GM18868 (cell line): ENCODE results near the gene DIP2C.
"Not testable (repeated sequence)": the region's sequence is repeated elsewhere in the genome, so short reads cannot be mapped to it uniquely, and the experiment has no call there.

Experiments
- ATAC-seq: cut with Tn5 transposase; IDR thresholded peaks from one replicate; pipeline ENCODE4 v1.9.1; 2021; ENCODE audit warnings: mild to moderate bottlenecking, moderate library complexity; ENCODE audit not compliant: unreplicated experiment

DIP2C gene

DNA sequence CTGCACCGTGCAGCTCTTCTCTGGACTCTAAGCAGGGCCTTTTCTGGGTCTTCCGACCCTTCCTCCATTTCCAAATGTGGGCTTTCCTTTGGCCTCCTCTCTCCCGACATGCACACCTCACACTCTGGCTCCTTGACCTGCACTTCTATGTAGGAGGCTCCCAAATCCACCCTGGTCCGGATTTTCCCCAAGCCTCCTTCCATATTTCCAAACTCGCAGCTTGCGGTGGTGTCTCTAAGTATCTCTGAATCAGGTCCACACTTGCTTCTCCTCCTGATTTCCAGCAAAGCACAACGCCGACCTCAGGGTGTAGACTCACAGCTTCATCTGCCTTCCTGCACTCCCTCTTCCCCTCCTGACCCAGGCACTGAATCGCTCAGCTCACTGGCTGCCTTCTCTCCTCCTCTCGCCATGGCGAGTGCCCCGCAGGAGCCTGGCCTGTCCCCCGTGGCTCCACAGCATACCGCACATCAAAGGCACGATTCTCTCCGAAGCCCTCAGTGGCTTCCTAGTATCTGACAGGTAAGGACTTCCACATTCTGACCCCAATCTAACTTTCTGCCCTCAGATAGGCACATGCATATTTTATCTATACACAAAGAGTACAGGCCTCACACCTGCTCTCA, 27.8 kb downstream of the DIP2C start:
- no peak for ATAC-seq

DNA sequence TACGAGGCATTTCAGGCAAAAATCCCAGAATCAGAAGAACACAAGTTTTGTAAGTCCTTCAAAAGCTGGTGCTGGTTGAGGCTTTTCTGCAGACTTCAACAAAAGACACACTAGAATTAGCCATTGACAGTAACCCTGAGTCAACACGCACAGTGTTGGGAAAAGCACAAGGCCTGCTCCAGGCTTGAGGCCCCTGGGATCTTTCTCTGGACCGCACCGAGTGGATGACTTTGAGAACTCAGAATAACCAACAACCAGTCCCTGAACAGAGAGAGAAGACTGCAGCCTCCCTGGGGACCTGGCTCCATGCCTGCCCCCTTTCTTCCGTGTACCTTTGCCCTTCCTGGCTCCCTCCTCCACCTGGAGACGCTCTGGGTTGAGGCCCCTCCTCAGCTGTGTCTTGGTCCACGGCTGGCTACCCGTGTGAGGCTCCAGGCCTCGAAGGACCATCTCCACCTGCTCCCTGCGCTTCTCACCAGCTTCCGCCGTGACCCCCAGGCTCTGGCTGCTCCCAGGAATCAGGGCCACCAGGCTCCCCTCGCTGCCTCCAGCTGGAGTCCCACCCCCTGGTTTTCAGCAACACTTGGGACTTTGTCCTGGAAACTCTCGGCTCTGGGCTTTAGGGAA, 28.4 kb downstream of the DIP2C start:
- ATAC-seq, result no peak

DNA sequence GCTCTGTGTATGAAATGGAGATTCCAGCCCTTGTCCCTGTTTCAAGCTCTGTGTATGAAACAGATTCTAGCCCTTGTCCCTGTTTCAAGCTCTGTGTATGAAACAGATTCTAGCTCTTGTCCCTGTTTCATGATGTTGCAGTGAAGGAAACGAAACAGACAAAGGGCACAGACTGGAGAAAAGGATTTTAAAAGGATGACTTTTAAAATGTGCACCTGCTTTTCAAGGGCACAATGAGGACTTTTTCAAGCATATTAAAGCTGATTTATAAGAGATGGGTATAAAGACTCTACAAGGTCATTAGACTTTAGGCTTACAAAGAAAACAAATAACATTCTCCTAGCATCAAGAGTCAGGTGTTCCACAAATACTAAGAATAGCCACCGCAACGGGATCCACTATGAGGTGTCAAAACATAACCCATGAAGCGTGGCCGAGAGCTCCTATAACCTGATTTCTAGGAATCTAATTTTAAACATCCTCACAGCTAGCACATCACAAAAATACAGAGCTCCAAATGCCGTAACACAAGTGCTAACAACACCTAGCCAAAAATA, 29.0 kb downstream of the DIP2C start:
- no peak for ATAC-seq

DNA sequence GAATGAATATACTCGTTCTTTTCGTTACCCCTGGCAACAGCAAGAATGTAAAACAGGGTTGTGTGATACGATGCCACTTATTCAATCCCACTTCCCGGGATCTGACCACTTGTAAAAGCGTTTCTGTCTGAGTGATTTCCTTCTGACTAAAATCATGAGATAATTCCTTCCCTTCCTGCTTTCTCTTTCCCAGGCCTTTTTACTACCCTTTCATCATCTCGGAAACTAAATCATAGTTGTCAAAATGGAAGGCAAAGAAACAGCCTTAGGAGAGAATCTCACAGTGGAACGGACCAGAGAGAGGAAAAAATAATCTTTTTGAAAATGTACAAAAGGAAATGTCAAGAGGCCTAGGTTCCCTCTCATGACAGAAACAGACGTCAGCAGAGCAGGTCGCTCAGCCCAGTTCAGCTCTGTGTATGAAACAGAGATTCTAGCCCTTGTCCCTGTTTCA, 29.8 kb downstream of the DIP2C start:
- ATAC-seq, result no peak

DNA sequence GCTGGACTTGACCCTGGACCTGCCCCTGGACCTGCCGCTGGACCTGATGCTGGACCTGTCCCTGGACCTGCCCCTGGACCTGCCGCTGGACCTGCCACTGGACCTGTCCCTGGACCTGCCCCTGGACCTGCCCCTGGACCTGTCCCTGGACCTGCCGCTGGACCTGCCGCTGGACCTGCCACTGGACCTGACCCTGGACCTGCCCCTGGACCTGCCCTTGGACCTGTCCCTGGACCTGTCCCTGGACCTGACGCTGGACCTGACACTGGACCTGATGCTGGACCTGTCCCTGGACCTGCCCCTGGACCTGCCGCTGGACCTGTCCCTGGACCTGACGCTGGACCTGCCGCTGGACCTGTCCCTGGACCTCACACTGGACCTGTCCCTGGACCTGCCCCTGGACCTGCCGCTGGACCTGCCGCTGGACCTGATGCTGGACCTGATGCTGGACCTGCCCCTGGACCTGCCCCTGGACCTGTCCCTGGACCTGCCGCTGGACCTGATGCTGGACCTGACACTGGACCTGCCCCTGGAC, 31.6 kb downstream of the DIP2C start:
- ATAC-seq, result not testable (repeated sequence)

DNA sequence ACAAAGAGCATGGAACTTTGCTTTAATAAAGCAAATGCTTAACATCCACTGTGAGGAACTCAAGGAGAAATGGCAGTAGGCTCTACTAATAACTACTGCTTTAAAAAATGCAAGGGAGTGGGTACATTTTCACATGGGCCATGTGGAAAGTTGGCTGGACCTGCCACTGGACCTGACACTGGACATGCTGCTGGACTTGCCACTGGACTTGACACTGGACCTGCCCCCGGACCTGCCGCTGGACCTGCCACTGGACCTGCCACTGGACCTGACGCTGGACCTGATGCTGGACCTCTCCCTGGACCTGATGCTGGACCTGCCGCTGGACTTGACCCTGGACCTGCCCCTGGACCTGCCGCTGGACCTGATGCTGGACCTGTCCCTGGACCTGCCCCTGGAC, 32.6 kb downstream of the DIP2C start:
- ATAC-seq, result no peak

DNA sequence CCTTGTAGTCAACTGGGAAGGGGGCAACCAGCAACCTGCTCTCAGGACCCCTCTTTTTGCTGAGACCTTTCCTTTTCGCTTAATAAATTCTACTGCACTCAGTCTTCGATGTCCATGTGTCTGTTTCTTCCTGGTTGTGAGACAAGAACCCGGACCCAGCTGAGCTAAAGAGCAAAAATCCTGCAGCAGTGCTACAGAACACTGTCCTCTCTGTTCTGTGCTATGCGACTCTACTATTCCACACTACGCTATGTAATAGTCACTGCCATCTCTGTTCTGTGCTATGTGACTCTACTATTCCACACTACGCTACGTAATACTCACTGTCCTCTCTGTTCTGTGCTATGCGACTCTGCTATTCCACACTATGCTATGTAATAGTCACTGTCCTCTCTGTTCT, 34.3 kb downstream of the DIP2C start:
- no peak for ATAC-seq

DNA sequence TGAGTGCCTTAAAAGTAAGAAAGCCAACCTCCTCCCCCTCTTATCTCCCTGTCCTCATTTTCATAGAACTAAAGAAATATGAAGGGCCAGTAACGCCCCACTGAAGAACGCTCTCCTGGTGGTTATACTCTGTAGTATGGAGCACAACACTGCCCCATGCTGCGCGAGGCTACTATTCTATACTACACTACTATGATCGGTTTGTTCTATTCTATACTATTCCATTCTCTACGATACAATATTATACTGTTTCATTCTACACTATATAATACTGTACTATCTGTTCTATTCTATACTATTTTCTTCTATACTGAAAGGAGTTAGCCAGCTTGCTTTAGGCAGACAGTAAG, 34.8 kb downstream of the DIP2C start:
- no peak for ATAC-seq

DNA sequence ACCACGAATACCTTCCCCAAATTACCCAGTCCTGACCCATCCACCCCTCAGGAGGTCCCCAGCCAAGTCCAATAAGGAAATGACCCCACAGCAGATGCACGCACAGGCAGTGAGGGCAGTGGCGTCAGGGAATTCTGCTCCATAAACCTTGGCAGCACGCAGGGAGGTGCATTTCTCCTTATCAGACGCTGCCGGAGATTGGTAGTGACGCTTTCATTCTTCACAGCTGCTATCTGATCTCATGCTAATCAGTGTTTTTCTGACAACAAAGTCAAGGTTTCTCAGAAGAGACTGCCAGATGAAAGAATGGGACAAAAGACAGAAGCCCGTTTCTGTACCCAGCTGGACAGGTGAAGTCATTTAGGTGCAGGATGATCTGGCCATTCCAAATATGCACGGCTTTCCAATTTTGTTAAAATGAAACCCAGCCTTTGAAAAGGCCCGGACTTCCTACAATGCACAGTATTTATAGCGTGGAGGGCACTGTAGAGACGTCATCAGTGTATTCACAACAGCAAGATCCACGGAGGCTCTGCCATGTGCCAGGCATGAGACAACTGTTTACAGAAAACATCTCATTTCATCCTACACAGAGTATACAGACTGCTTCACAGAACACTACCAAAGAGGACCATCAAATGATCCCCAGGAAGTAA, 35.3 kb downstream of the DIP2C start:
- no peak for ATAC-seq

DNA sequence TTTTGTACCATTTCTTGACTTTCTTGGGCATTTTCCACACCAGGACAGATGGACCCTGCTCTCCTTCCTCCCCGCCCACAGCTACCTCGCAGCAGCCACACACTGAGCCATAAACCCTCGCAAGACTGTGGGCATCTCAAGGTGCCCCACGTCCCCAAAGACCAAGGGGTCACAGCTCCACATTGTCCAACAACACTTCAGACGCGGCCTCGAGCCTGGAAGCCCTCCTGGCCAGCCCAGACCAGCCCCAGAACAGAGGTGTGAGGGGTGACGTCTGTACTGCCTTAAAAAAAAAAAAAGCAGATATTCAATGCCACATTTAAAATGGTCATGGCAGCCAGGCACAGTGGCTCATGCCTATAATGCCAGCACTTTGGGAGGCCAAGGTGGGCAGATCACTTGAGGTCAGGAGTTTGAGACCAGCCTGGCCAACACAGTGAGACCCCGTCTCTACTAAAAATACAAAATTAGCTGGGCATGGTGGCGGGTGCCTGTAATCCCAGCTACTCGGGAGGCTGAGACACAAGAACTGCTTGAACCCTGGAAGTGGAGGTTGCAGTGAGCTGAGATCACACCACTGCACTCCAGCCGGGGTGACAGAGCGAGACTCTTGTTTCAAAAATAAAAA, 36.5 kb downstream of the DIP2C start:
- not testable (repeated sequence) for ATAC-seq

DNA sequence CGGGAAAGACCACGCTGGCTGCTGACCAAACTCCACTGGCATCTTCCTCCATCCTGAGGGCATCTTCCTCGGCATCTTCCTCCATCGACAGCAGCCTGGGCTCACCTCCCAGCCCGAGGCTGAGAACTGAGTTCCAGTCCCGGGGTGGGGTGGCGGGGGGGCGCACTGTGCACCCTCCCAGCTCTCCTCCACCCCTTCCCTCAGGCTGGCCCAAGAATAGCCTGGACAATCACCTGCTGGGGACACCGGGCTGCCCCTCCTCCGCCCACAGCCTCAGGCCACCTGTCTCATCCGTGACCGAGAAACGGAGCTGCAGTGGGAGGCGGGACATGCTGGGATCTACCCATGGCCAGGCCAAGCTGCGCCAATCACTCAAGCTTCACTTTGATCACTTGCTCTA, 37.2 kb downstream of the DIP2C start:
- ATAC-seq, result no peak

DNA sequence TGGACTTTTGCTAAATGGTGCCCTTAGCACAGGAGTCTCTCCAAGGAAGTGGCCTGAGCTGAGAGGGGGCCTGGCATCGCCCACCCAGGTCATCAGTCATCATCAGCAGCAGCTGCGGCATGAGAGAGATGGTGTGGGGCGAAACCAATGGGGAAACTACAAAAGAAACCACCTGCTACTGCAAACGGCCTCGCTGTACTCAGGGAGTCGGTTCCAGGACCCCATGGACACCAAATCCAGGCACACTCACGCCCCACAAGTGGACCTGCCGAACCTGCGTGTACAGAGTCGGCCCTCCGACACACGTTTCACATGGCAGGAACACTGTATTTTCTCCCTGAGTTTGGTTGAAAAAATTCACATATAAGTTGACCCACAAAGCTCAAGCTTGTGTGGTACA, 37.8 kb downstream of the DIP2C start:
- ATAC-seq, result no peak

DNA sequence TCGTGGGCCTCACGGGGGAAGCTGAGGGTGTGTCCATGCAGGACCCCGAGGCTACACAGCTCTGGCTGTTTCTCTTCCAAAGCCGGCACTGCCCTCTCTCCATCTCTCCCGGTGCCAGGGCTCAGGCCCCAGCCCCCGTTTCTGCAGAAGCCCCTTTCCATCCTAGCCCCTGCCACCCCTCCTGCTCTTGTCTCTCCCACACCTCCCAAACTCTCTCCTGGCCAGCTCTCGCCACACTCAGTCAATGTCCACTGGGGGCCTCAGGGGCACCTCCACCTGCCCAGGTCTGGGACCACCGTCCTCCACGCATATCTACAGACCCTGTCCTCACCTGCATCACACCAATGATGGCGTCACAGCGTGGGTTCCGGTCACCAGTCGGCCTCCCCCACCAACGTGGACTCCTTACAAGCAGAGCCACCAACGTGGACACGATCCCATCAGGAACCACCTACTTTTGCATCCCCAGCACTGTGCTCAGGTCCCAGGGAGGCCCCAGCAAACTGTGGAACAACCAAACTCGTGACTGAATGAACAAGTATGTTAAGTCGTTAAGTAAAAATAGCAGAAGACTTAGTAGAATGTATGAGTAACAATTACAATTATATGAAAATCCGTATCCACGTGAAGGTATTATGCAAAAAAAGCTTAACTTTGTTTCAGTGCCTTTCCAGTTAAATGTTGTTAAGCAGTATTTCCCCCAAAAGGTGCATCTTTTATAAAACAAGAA, 38.4 kb downstream of the DIP2C start:
- no peak for ATAC-seq

DNA sequence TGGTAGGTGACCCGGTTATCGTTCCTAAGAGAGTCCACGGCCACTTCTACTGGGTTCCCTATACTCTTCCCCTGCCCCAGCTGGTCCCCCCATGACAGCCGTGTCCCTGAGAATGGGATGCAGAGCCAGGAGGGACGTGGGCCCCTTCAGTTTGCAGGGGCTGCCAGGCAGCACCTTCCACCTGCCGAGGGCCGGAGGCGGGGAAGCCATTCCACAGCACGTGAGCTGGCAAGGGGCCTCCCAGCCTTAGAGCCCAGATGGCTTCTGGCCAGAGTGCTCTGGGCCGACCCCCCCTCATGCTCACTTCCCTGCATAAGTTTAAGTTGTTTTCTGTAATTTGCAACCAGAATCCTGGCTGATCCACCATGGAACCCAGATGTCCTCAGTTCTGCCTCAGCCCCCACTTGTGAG, 39.0 kb downstream of the DIP2C start:
- ATAC-seq, result no peak

DNA sequence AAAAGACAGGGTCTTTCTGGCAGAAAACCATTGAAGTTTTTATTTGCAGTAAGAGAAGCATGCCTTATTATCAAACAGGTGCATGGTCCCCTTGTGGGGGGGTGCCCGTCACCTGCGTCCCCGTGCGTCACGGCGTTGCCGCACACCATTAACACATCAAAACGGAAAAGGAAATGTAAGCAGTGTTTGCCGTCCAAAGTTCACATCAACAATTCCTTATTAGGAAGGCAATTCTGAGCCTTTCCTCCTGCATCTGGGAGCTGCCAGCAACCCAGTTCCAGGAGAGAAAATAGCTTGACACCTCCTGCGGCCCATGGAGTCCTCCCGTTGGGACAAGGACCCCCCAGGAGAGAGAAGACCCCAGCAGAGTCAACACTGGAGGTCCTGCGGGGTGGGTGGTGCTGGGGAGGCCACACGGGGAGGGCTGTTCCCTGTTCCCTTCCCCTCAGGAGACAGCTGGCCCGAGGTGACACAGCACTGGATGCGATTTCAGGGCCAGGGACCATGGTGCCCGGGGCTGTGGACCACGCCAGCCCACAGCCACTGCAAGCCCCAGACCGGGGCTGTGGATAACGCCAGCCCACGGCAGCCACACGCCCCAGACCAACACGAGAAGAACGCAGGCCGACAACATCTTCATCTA, 39.5 kb downstream of the DIP2C start:
- ATAC-seq, result no peak

DNA sequence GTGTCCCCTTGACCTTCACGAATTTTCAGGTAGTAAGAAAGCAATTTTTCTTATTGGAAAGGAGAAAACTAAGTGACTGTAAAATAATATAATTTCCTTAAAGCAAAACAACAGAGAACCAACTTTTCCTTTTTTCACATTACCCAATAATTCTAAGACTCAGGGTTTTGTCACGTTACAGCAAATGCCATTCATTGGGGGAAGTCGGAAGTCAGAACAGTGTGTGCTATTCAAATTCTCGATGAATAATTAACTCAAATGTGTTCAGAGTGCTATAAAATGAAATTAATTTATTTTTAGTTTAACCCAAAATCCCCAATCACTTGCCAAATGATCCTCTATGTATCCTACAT, 40.0 kb downstream of the DIP2C start:
- ATAC-seq, result no peak

DNA sequence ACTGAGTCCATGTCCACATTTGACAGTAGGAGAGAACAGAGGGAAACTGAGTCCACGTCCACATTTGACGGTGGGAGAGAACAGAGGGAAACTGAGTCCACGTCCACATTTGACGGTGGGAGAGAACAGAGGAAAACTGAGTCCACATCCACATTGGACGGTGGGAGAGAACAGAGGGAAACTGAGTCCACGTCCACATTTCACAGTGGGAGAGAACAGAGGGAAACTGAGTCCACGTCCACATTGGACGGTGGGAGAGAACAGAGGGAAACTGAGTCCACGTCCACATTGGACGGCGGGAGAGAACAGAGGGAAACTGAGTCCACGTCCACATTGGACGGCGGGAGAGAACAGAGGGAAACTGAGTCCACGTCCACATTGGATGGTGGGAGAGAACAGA, 42.4 kb downstream of the DIP2C start:
- not testable (repeated sequence) for ATAC-seq

DNA sequence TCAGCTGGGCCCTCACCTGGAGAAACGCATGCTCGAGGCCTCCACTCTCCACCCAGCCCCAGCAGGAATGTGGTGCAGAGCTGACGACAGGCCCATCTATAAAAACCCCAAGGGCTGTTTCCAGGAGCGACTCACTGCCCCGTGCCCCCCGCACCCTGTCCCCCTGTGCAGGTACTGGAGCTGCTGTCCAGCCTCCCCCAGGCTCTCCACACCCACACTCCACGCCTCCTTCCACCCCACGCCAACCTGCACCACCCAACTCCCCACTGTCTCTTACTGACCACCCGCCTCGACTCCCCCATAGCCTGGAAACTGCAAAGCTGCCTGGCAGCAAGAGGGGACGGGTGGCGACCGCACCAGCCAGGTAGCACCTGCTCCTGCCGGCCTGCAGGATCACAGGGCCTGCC, 43.3 kb downstream of the DIP2C start:
- no peak for ATAC-seq

DNA sequence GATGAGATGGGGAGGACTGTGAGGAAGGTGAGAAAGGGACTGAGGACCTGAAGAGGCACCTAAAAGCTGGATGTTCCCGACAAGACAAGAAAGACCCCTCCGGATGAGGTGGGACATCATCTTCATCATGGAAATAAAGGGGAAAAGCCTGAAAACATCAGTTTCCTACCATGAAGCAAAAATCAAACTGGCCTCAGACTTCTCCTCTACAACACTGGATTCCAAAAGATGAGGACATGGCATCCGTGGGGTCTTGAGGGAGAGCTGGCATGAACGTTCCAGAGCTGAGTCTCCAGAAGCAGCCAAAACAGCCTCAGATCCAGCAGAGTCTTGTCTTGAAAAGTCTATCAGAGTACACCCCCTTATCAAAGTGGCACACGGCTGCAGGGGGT, 44.5 kb downstream of the DIP2C start:
- no peak for ATAC-seq
